Ramos (cell line): ENCODE results near the gene KIRREL3.

ENCODE experiments used
- in situ Hi-C: fragments of 300-500 bp; cut with MboI; formaldehyde crosslinking; loops from one replicate; pipeline ENCODE4 v1.14.3; 2022; ENCODE audit warnings: low sequenced_read_pairs; ENCODE audit not compliant: unreplicated experiment

KIRREL3 gene

GRCh38 chr11:126840975-126841374 is 159.6 kb downstream of the KIRREL3 start:
- in situ Hi-C loops = no loop called here

- in situ Hi-C loops = no loop called here
Measured at GRCh38 chr11:126840201-126840886, 160.2 kb downstream of the KIRREL3 start.

- in situ Hi-C loops = no loop called here
Measured at GRCh38 chr11:126839496-126839895, 161.1 kb downstream of the KIRREL3 start.

GRCh38 chr11:126838779-126839178 is 161.8 kb downstream of the KIRREL3 start:
- in situ Hi-C loops = no loop called here

GRCh38 chr11:126837581-126837980 is 163.0 kb downstream of the KIRREL3 start:
- in situ Hi-C loops = no loop called here

GRCh38 chr11:126834573-126834972 is 166.0 kb downstream of the KIRREL3 start:
- in situ Hi-C loops = no loop called here

GRCh38 chr11:126834149-126834548 is 166.4 kb downstream of the KIRREL3 start:
- in situ Hi-C loops = no loop called here

GRCh38 chr11:126833065-126833464 is 167.5 kb downstream of the KIRREL3 start:
- in situ Hi-C loops = no loop called here

- in situ Hi-C loops = no loop called here
Measured at GRCh38 chr11:126832387-126832786, 168.2 kb downstream of the KIRREL3 start.

GRCh38 chr11:126830216-126830806 is 170.3 kb downstream of the KIRREL3 start:
- in situ Hi-C loops = no loop called here

- in situ Hi-C loops = no loop called here
Measured at GRCh38 chr11:126829716-126830115, 170.9 kb downstream of the KIRREL3 start.

GRCh38 chr11:126824035-126824607 is 176.4 kb downstream of the KIRREL3 start:
- in situ Hi-C loops = no loop called here

GRCh38 chr11:126823274-126823673 is 177.3 kb downstream of the KIRREL3 start:
- in situ Hi-C loops = no loop called here

GRCh38 chr11:126821827-126822226 is 178.7 kb downstream of the KIRREL3 start:
- in situ Hi-C loops = no loop called here

GRCh38 chr11:126819194-126819593 is 181.4 kb downstream of the KIRREL3 start:
- in situ Hi-C loops = no loop called here

GRCh38 chr11:126817523-126818450 is 182.8 kb downstream of the KIRREL3 start:
- in situ Hi-C loops = no loop called here

GRCh38 chr11:126817096-126817495 is 183.5 kb downstream of the KIRREL3 start:
- in situ Hi-C loops = no loop called here

GRCh38 chr11:126816645-126817044 is 183.9 kb downstream of the KIRREL3 start:
- in situ Hi-C loops = no loop called here

- in situ Hi-C loops = no loop called here
Measured at GRCh38 chr11:126815111-126815510, 185.5 kb downstream of the KIRREL3 start.

- in situ Hi-C loops = no loop called here
Measured at GRCh38 chr11:126810776-126811175, 189.8 kb downstream of the KIRREL3 start.
